Smooth muscle cell (in vitro differentiated cells): Measurements from ENCODE around the gene ARL6. TPM values are rescaled to one million over a fixed set of nuclear protein-coding genes. Genes with fewer than 3 reads are reported as not detected.
A peak's percentile ranks its signal among the peaks of the same experiment; 100 is the strongest.

ENCODE experiments used
- DNase-seq: peaks from one replicate; lab custom pipeline; 2025; ENCODE audit not compliant: unreplicated experiment; lab: John Stamatoyannopoulos, UW
- H2AFZ ChIP-seq: fragments of 200-600 bp; sonication (generic); 2 replicates; pipeline ENCODE4 v1.6.0; 2016; ENCODE audit warnings: antibody characterized with exemption, low read depth, mild to moderate bottlenecking
- H3F3A ChIP-seq: fragments of 200-600 bp; sonication (generic); 2 replicates; pipeline ENCODE4 v1.6.0; 2017; ENCODE audit warnings: antibody characterized with exemption, low read depth
- H3K27ac ChIP-seq: fragments of 200-600 bp; sonication (generic); 2 replicates; pipeline ENCODE4 v1.5.1; 2016; ENCODE audit warnings: low read depth, mild to moderate bottlenecking
- H3K27me3 ChIP-seq: fragments of 200-600 bp; sonication (generic); 2 replicates; pipeline ENCODE4 v1.6.1; 2016; ENCODE audit warnings: low read depth, mild to moderate bottlenecking
- H3K36me3 ChIP-seq: fragments of 200-600 bp; sonication (generic); 2 replicates; pipeline ENCODE4 v1.5.1; 2016; ENCODE audit warnings: low read depth
- H3K4me1 ChIP-seq: fragments of 200-600 bp; sonication (generic); 2 replicates; pipeline ENCODE4 v1.5.1; 2016; ENCODE audit warnings: low read depth
- H3K4me2 ChIP-seq: fragments of 200-600 bp; sonication (generic); 2 replicates; pipeline ENCODE4 v1.6.0; 2016; ENCODE audit warnings: mild to moderate bottlenecking
- H3K4me3 ChIP-seq: fragments of 200-600 bp; sonication (generic); 2 replicates; pipeline ENCODE4 v1.5.1; 2016; ENCODE audit warnings: mild to moderate bottlenecking
- H3K79me2 ChIP-seq: fragments of 200-600 bp; sonication (generic); 2 replicates; pipeline ENCODE4 v1.6.0; 2016; ENCODE audit warnings: low read depth, mild to moderate bottlenecking
- H3K9ac ChIP-seq: fragments of 200-600 bp; sonication (generic); 2 replicates; pipeline ENCODE4 v1.6.0; 2016; ENCODE audit warnings: low read depth
- H3K9me3 ChIP-seq: fragments of 200-600 bp; sonication (generic); replicated peaks from 2 replicates; pipeline ENCODE4 v1.5.1; 2016; ENCODE audit warnings: low read depth
- H4K20me1 ChIP-seq: fragments of 200-600 bp; sonication (generic); 2 replicates; pipeline ENCODE4 v1.6.0; 2016; ENCODE audit warnings: low read depth
- WGBS: methylation state at CpG from one replicate; pipeline ENCODE4 v1.1.7; 2016; ENCODE audit warnings: low lambda C conversion rate; 5-methylcytosine and 5-hydroxymethylcytosine counted together
- polyA plus RNA-seq: library from polyadenylated mRNA; unstranded; fragments of >200 nt; fragmentation: Nextera tagmentation; extraction: Ambion mirVana; gene quantifications from 2 replicates; pipeline ENCODE4 v1.2.1, GENCODE V29; 2016
- total RNA-seq: library from RNA; depleted of rRNA; stranded (reverse); fragments of >200 nt; gene quantifications from 2 replicates; pipeline ENCODE4 v1.2.3, GENCODE V29; 2014
- TF ChIP-seq, protein P1 (sequence below): fragments of 200-600 bp; sonication (generic); IDR thresholded peaks from 2 replicates; pipeline ENCODE4 v1.5.1; 2017; ENCODE audit warnings: borderline replicate concordance, mild to moderate bottlenecking, antibody characterized with exemption; ENCODE audit not compliant: insufficient read depth, poor library complexity, severe bottlenecking

ARL6 gene
- total and polyA plus RNA-seq, 2 experiments from 2014 or later = 5.3 to 27.0 TPM

DNA sequence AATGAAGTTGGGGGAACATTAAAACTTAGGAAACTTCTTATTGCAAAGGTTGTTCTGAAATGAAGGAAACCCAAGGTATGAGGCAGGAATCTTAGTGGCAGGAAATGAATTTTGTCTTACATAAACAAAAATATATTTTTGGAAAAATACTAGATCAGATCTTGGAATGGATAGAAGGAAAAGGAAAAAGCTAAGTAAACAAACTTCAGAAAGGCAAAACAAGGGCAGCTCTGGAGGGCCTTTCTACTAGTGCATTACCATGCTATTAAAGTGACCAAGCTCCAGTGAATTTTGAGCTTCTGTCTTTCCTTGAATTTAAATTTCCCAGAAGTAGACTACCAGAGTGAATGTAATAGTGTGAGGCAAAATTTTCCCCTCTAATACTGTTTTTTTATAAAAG, 13.6 kb downstream of the ARL6 start:
- H3K9ac ChIP-seq = no peak overlapping the region
- H3K4me2 ChIP-seq = no peak overlapping the region
- no peaks in the 10 kb centered on the region for H3K4me1 ChIP-seq
- H3F3A ChIP-seq = no peaks in the 10 kb centered on the region
- H2AFZ ChIP-seq = no peak overlapping the region
- no peaks in the 10 kb centered on the region for H3K27me3 ChIP-seq
- TF ChIP-seq, protein P1, sequence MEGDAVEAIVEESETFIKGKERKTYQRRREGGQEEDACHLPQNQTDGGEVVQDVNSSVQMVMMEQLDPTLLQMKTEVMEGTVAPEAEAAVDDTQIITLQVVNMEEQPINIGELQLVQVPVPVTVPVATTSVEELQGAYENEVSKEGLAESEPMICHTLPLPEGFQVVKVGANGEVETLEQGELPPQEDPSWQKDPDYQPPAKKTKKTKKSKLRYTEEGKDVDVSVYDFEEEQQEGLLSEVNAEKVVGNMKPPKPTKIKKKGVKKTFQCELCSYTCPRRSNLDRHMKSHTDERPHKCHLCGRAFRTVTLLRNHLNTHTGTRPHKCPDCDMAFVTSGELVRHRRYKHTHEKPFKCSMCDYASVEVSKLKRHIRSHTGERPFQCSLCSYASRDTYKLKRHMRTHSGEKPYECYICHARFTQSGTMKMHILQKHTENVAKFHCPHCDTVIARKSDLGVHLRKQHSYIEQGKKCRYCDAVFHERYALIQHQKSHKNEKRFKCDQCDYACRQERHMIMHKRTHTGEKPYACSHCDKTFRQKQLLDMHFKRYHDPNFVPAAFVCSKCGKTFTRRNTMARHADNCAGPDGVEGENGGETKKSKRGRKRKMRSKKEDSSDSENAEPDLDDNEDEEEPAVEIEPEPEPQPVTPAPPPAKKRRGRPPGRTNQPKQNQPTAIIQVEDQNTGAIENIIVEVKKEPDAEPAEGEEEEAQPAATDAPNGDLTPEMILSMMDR = no peak
- no peak overlapping the region for H3K4me3 ChIP-seq
- no peaks in the 10 kb centered on the region for H3K36me3 ChIP-seq
- DNase-seq = no peak
- no peak overlapping the region for H3K27ac ChIP-seq
- H4K20me1 ChIP-seq = no peaks in the 10 kb centered on the region
- H3K79me2 ChIP-seq = peaks cover 3% of the 10 kb centered on the region
- H3K9me3 ChIP-seq = no peaks in the 10 kb centered on the region

GRCh38 chr3:97793420-97794019, 29.0 kb downstream of the ARL6 start:
- H3K4me2 ChIP-seq = no peak overlapping the region
- TF ChIP-seq, protein P1 = peak; percentile 71
- H3K9me3 ChIP-seq = no peaks in the 10 kb centered on the region
- H3K27ac ChIP-seq = no peak overlapping the region
- no peaks in the 10 kb centered on the region for H3F3A ChIP-seq
- no peaks in the 10 kb centered on the region for H3K4me1 ChIP-seq
- DNase-seq = no peak
- no peaks in the 10 kb centered on the region for H3K79me2 ChIP-seq
- no peak overlapping the region for H2AFZ ChIP-seq
- H3K4me3 ChIP-seq = no peak overlapping the region
- no peaks in the 10 kb centered on the region for H3K36me3 ChIP-seq
- H3K9ac ChIP-seq = no peak overlapping the region
- no peaks in the 10 kb centered on the region for H4K20me1 ChIP-seq
- H3K27me3 ChIP-seq = no peaks in the 10 kb centered on the region

GRCh38 chr3:97795951-97796350, 31.4 kb downstream of the ARL6 start:
- no peak for DNase-seq
- Histone ChIP-seq H3K27ac (no peak overlapping the region), H3K4me2 (no peak overlapping the region), H3K4me3 (no peak overlapping the region), H3K4me1 (no peaks in the 10 kb centered on the region), H3K36me3 (no peaks in the 10 kb centered on the region), H3F3A (no peaks in the 10 kb centered on the region), H3K9ac (no peak overlapping the region), H2AFZ (no peak overlapping the region), H3K27me3 (no peaks in the 10 kb centered on the region), H4K20me1 (no peaks in the 10 kb centered on the region), H3K79me2 (no peaks in the 10 kb centered on the region), H3K9me3 (no peaks in the 10 kb centered on the region)
- TF ChIP-seq, protein P1 = no peak
- WGBS = 92% methylated on average over 4 of the region's 4 CpGs

GRCh38 chr3:97804471-97804870, 39.9 kb downstream of the ARL6 start:
- no peak for DNase-seq
- no peak overlapping the region for H3K4me2 ChIP-seq
- H3K27me3 ChIP-seq = no peaks in the 10 kb centered on the region
- TF ChIP-seq, protein P1 = no peak
- WGBS = 90% methylated on average over 3 of the region's 3 CpGs
- H3K9ac ChIP-seq = no peak overlapping the region
- no peak overlapping the region for H3K4me3 ChIP-seq
- H3K36me3 ChIP-seq = no peaks in the 10 kb centered on the region
- H3F3A ChIP-seq = no peaks in the 10 kb centered on the region
- H4K20me1 ChIP-seq = no peaks in the 10 kb centered on the region
- no peaks in the 10 kb centered on the region for H3K79me2 ChIP-seq
- no peaks in the 10 kb centered on the region for H3K4me1 ChIP-seq
- no peaks in the 10 kb centered on the region for H3K9me3 ChIP-seq
- H2AFZ ChIP-seq = no peak overlapping the region
- no peak overlapping the region for H3K27ac ChIP-seq
